HepG2 (cell line): ENCODE data around the gene LZTS2. TPM values are rescaled to one million over a fixed set of nuclear protein-coding genes. Genes with fewer than 3 reads are reported as not detected.

Experiments
- ATAC-seq: fragments of 200-7000 bp; cut with Tn5 transposase; 3 replicates; pipeline ENCODE4 v1.9.1; 2020; ENCODE audit warnings: mild to moderate bottlenecking, moderate library complexity
- BruUV-seq: library from RNA; stranded (reverse); fragments of 400-500 nt; replicated peaks from 2 replicates; lab custom pipeline; 2021; lab: Mats Ljungman, UMichigan
- CTCF ChIA-PET: fragments of 300-600 bp; formaldehyde crosslinking; extraction: SDS; loops from one replicate; lab custom pipeline; 2021; ENCODE audit warnings: low total read pairs, inconsistent platforms, low intra/inter-chr PET ratio; lab: Yijun Ruan, JAX
- POLR2A ChIA-PET: fragments of 350-600 bp; sonication (Branson Sonifier 250); formaldehyde crosslinking; loops from one replicate; lab custom pipeline; 2020; ENCODE audit warnings: antibody characterized with exemption, inconsistent platforms; lab: Yijun Ruan, JAX
- DNase-seq: peaks from one replicate; pipeline ENCODE4 v3.0.0-alpha.2; 2015; ENCODE audit warnings: low spot score
- FAIRE-seq: peaks from 3 replicates; lab custom pipeline; 2011; peaks lifted over from hg19 to GRCh38; lab: Jason Lieb, UNC
- H2AFZ ChIP-seq: one replicate; pipeline ENCODE4 v1.6.1; 2011; ENCODE audit warnings: low read length, inconsistent platforms
- H3K27ac ChIP-seq: fragments of 300-600 bp; 3 replicates; pipeline ENCODE4 v1.8.0; 2011; ENCODE audit warnings: mixed run types, mild to moderate bottlenecking, mixed read lengths, low read length, inconsistent platforms; ENCODE audit not compliant: insufficient read depth; ENCODE audit errors: extremely low read length
- H3K27me3 ChIP-seq, 2 experiments: fragments of 200-600 bp in 1 of 2; 2 replicates in 1 of 2; 3 replicates in 1 of 2; pipeline versions ENCODE4 v1.6.0 to v1.8.0; 2011; ENCODE audit warnings: low read length in 2 of 2, mild to moderate bottlenecking in 2 of 2, moderate library complexity in 2 of 2, inconsistent platforms in 1 of 2; ENCODE audit not compliant: insufficient read depth in 2 of 2, control insufficient read depth in 1 of 2
- H3K36me3 ChIP-seq, 2 experiments: fragments of 200-600 bp in 1 of 2; replicated peaks in 1 of 2; 2 replicates in 1 of 2; 3 replicates in 1 of 2; pipeline versions ENCODE4 v1.5.1 to v1.8.0; 2011; ENCODE audit warnings: low read length in 2 of 2, inconsistent platforms in 1 of 2; ENCODE audit not compliant: insufficient read depth in 2 of 2, control insufficient read depth in 1 of 2
- H3K4me1 ChIP-seq: 2 replicates; pipeline ENCODE4 v1.5.1; 2012; ENCODE audit warnings: low read length, inconsistent platforms; ENCODE audit not compliant: insufficient read depth
- H3K4me2 ChIP-seq: 2 replicates; pipeline ENCODE4 v1.6.0; 2011; ENCODE audit warnings: low read depth, low read length, inconsistent platforms
- H3K4me3 ChIP-seq, 3 experiments: fragments of 200-600 bp in 1 of 3; sonication (generic), shearing (Covaris generic) in 1 of 3; replicated peaks in 1 of 3; 2 replicates each; pipeline ENCODE4 v1.5.1; 2011 to 2016; ENCODE audit warnings: low read length in 3 of 3, inconsistent platforms in 2 of 3, low read depth in 2 of 3, mild to moderate bottlenecking in 2 of 3, control low read depth in 1 of 3, mixed read lengths in 1 of 3; ENCODE audit not compliant: insufficient read depth in 1 of 3
- H3K79me2 ChIP-seq: one replicate; pipeline ENCODE4 v1.6.1; 2011; ENCODE audit warnings: low read length, inconsistent platforms; ENCODE audit not compliant: insufficient read depth
- H3K9ac ChIP-seq: 2 replicates; pipeline ENCODE4 v1.6.0; 2011; ENCODE audit warnings: mild to moderate bottlenecking, low read depth, low read length, inconsistent platforms; ENCODE audit not compliant: insufficient read depth
- H3K9me3 ChIP-seq: 2 replicates; pipeline ENCODE4 v1.5.1; 2012; ENCODE audit warnings: mild to moderate bottlenecking, low read length
- H4K20me1 ChIP-seq: 2 replicates; pipeline ENCODE4 v1.6.0; 2011; ENCODE audit warnings: inconsistent platforms, mild to moderate bottlenecking, low read length, moderate library complexity; ENCODE audit not compliant: insufficient read depth
- HMG20B ChIP-seq: conservative IDR thresholded peaks from 2 replicates; pipeline ENCODE4 v1.6.1; 2016; ENCODE audit warnings: missing genetic modification reagents, missing compliant biosample characterization
- HOXA3 ChIP-seq: sonication (generic); formaldehyde crosslinking; IDR thresholded peaks from 2 replicates; pipeline ENCODE4 v1.5.0; 2020; ENCODE audit warnings: missing genetic modification reagents
- NCOA1 ChIP-seq: sonication (generic); formaldehyde crosslinking; IDR thresholded peaks from 2 replicates; pipeline ENCODE4 v1.9.0; 2021; ENCODE audit warnings: missing genetic modification reagents
- SMARCC2 ChIP-seq: fragments of 450-650 bp; IDR thresholded peaks from 2 replicates; pipeline ENCODE4 v1.6.1; 2017; ENCODE audit warnings: antibody characterized with exemption, mild to moderate bottlenecking
- SNAI1 ChIP-seq: sonication (generic); formaldehyde crosslinking; IDR thresholded peaks from 2 replicates; pipeline ENCODE4 v1.5.0; 2020; ENCODE audit warnings: mild to moderate bottlenecking, missing genetic modification reagents, borderline replicate concordance
- WIZ ChIP-seq: sonication (generic); formaldehyde crosslinking; IDR thresholded peaks from 2 replicates; pipeline ENCODE4 v1.5.1; 2020; ENCODE audit warnings: mild to moderate bottlenecking, missing genetic modification reagents
- ZFP90 ChIP-seq: sonication (generic); formaldehyde crosslinking; IDR thresholded peaks from 2 replicates; pipeline ENCODE4 v1.8.0; 2022; ENCODE audit warnings: missing genetic modification reagents, mild to moderate bottlenecking, inconsistent platforms, borderline replicate concordance
- ZKSCAN5 ChIP-seq: sonication (generic); formaldehyde crosslinking; IDR thresholded peaks from 2 replicates; pipeline ENCODE4 v1.5.1; 2020; ENCODE audit warnings: mild to moderate bottlenecking, missing genetic modification reagents
- ZMYM3 ChIP-seq: sonication (generic); formaldehyde crosslinking; IDR thresholded peaks from 2 replicates; pipeline ENCODE4 v1.5.1; 2020; ENCODE audit warnings: mild to moderate bottlenecking, missing genetic modification reagents
- ZNF883 ChIP-seq: sonication (generic); formaldehyde crosslinking; IDR thresholded peaks from 2 replicates; pipeline ENCODE4 v1.5.1; 2020; ENCODE audit warnings: mild to moderate bottlenecking, missing genetic modification reagents; ENCODE audit errors: not compliant biosample characterization
- ZNF891 ChIP-seq: sonication (generic); formaldehyde crosslinking; IDR thresholded peaks from 2 replicates; pipeline ENCODE4 v1.5.0; 2020; ENCODE audit warnings: mild to moderate bottlenecking, missing genetic modification reagents
- ZSCAN20 ChIP-seq: sonication (generic); formaldehyde crosslinking; IDR thresholded peaks from 2 replicates; pipeline ENCODE4 v1.4.0; 2020; ENCODE audit warnings: missing genetic modification reagents, mild to moderate bottlenecking, borderline replicate concordance
- WGBS: methylation state at CpG from one replicate; pipeline ENCODE4 v1.1.6; 2017; ENCODE audit warnings: low lambda C conversion rate; 5-methylcytosine and 5-hydroxymethylcytosine counted together
- in situ Hi-C: cut with HindIII; loops from 2 replicates; pipeline ENCODE4 v1.10.0; 2017; ENCODE audit warnings: low pct_unique_long_range_greater_than_20kb; ENCODE audit not compliant: extremely low pct_ligation_motif_present
- intact Hi-C: fragments of 100-400 bp; cut with micrococcal nuclease; formaldehyde crosslinking; loops from one replicate; pipeline ENCODE4 v1.10.0; 2022; ENCODE audit not compliant: unreplicated experiment
- polyA plus RNA-seq, 8 experiments: library from polyadenylated mRNA; depleted of rRNA in 3 of 8; stranded (reverse) in 7 of 8; unstranded in 1 of 8; fragments of >200 nt; fragmentation: Illumina TruSeq in 4 of 8; extraction: Trizol in 4 of 8; gene quantifications; 2 replicates each; pipeline versions ENCODE4 v1.2.1 to v1.2.3, GENCODE V29; 2011 to 2016; ENCODE audit warnings: low read depth in 4 of 8, missing spikeins in 1 of 8, mixed read lengths in 1 of 8; ENCODE audit not compliant: insufficient read depth in 1 of 8
- total RNA-seq, 5 experiments: library from RNA; depleted of rRNA; stranded (reverse); fragments of >200 nt; fragmentation: Illumina TruSeq; extraction: Trizol; gene quantifications; 2 replicates each; pipeline ENCODE4 v1.2.3, GENCODE V29; 2016; ENCODE audit warnings: low read depth in 1 of 5
- TF ChIP-seq, protein P1 (sequence below): sonication (generic); formaldehyde crosslinking; IDR thresholded peaks from 2 replicates; pipeline ENCODE4 v1.8.0; 2022; ENCODE audit warnings: mild to moderate bottlenecking, missing genetic modification reagents, moderate library complexity
- TF ChIP-seq, protein P2 (sequence below): sonication (generic); formaldehyde crosslinking; IDR thresholded peaks from 2 replicates; pipeline ENCODE4 v1.4.0; 2020; ENCODE audit warnings: missing genetic modification reagents
- TF ChIP-seq, protein P3 (sequence below): IDR thresholded peaks from 2 replicates; pipeline ENCODE4 v1.4.0; 2020; ENCODE audit warnings: mild to moderate bottlenecking, missing genetic modification reagents
- TF ChIP-seq, protein P4 (sequence below): sonication (generic); formaldehyde crosslinking; IDR thresholded peaks from 2 replicates; pipeline ENCODE4 v1.5.1; 2020; ENCODE audit warnings: missing genetic modification reagents, mild to moderate bottlenecking, borderline replicate concordance

LZTS2 gene
- total and polyA plus RNA-seq, 2 of the 13 experiments (the other 11 are each of a cell fraction or from before 2014, with no cell fraction given) = 43.6 to 65.6 TPM

DNA sequence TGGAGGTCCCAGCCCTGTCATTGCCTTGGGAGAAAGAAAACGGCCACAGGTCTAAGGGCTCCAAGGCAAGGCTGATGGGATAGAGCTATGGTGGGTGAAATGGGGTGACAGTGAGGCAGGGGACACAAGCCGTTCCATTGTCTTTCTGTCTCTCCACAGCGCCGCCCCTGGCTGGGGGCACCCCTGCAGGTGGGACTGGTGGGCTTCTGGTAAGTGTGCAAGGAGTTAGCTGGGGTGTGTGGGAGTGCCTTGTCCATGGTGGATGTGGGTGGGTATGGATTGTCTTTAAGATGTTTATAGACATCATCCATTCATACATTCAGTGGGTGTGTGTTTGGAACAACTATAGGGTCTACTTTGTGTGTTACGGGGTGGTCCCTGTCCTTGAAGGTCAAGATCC, 38.9 kb downstream of the LZTS2 start (continued):
- TF ChIP-seq, protein P1, sequence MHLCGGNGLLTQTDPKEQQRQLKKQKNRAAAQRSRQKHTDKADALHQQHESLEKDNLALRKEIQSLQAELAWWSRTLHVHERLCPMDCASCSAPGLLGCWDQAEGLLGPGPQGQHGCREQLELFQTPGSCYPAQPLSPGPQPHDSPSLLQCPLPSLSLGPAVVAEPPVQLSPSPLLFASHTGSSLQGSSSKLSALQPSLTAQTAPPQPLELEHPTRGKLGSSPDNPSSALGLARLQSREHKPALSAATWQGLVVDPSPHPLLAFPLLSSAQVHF (CRISPR knock-in tag) = no peak

DNA sequence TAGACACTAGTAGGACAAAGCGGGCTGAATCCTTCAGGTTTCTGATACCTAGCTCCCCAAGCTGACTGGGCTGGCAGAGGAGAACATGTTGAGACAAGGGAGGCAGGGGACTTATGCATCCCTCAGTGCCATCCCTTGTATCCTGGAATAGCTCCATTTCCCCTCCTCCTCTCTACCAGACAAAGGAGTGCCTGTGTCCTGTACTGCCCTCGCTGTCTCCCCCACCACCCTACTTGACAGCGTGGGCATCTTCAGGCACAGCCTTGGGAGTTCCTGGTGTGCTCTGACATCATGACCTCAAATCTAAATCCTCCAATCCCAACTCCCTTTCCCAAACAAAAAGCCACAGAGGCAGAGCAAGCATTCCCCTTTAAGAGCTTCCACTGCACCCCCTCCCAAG, 40.5 kb downstream of the LZTS2 start:
- ATAC-seq (no peak), DNase-seq (no peak), FAIRE-seq (no peak)
- peaks cover 9 to 31% of the 10 kb centered on the region in 2 experiments; a peak in 3 of 5 replicates for H3K36me3 ChIP-seq
- POLR2A ChIA-PET = interaction anchor here (1.6 to 5.9 kb wide), 2 partner anchors 11 to 24 kb away, joined by 4 to 141 read pairs; partner anchors contain the start of gene KAZALD1
- CTCF ChIA-PET = interaction anchor here (4.2 kb wide), 1 partner anchor 27 kb away, joined by 45 read pairs; no protein-coding TSS in a partner anchor
- no peaks in the 10 kb centered on the region for H3K79me2 ChIP-seq
- H3K27ac ChIP-seq = no peak overlapping the region
- H3K4me1 ChIP-seq = peaks cover 48% of the 10 kb centered on the region
- H4K20me1 ChIP-seq = no peaks in the 10 kb centered on the region
- no TSS peak for BruUV-seq
- no peaks in the 10 kb centered on the region for H3K27me3 ChIP-seq
- in situ Hi-C loops (no loop called here), intact Hi-C loops (no loop called here)
- WGBS = 93% methylated on average over 3 of the region's 3 CpGs
- H3K9ac ChIP-seq = no peak overlapping the region
- H3K4me3 ChIP-seq = no peak overlapping the region
- H2AFZ ChIP-seq = no peak overlapping the region
- no peak overlapping the region for H3K4me2 ChIP-seq
- no peaks in the 10 kb centered on the region for H3K9me3 ChIP-seq
- TF ChIP-seq, protein P2, sequence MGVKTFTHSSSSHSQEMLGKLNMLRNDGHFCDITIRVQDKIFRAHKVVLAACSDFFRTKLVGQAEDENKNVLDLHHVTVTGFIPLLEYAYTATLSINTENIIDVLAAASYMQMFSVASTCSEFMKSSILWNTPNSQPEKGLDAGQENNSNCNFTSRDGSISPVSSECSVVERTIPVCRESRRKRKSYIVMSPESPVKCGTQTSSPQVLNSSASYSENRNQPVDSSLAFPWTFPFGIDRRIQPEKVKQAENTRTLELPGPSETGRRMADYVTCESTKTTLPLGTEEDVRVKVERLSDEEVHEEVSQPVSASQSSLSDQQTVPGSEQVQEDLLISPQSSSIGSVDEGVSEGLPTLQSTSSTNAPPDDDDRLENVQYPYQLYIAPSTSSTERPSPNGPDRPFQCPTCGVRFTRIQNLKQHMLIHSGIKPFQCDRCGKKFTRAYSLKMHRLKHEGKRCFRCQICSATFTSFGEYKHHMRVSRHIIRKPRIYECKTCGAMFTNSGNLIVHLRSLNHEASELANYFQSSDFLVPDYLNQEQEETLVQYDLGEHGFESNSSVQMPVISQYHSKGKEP (CRISPR knock-in tag) = no peak
- TF ChIP-seq, protein P3, sequence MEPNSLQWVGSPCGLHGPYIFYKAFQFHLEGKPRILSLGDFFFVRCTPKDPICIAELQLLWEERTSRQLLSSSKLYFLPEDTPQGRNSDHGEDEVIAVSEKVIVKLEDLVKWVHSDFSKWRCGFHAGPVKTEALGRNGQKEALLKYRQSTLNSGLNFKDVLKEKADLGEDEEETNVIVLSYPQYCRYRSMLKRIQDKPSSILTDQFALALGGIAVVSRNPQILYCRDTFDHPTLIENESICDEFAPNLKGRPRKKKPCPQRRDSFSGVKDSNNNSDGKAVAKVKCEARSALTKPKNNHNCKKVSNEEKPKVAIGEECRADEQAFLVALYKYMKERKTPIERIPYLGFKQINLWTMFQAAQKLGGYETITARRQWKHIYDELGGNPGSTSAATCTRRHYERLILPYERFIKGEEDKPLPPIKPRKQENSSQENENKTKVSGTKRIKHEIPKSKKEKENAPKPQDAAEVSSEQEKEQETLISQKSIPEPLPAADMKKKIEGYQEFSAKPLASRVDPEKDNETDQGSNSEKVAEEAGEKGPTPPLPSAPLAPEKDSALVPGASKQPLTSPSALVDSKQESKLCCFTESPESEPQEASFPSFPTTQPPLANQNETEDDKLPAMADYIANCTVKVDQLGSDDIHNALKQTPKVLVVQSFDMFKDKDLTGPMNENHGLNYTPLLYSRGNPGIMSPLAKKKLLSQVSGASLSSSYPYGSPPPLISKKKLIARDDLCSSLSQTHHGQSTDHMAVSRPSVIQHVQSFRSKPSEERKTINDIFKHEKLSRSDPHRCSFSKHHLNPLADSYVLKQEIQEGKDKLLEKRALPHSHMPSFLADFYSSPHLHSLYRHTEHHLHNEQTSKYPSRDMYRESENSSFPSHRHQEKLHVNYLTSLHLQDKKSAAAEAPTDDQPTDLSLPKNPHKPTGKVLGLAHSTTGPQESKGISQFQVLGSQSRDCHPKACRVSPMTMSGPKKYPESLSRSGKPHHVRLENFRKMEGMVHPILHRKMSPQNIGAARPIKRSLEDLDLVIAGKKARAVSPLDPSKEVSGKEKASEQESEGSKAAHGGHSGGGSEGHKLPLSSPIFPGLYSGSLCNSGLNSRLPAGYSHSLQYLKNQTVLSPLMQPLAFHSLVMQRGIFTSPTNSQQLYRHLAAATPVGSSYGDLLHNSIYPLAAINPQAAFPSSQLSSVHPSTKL = no peak
- TF ChIP-seq WIZ (CRISPR knock-in tag) (no peak), ZNF883 (CRISPR knock-in tag) (no peak), SNAI1 (CRISPR knock-in tag) (no peak), HMG20B (no peak), ZFP90 (CRISPR knock-in tag) (no peak), NCOA1 (CRISPR knock-in tag) (no peak), ZMYM3 (CRISPR knock-in tag) (no peak), ZNF891 (no peak), ZSCAN20 (CRISPR knock-in tag) (no peak), HOXA3 (CRISPR knock-in tag) (no peak), SMARCC2 (no peak), ZKSCAN5 (no peak)
- TF ChIP-seq, protein P4, sequence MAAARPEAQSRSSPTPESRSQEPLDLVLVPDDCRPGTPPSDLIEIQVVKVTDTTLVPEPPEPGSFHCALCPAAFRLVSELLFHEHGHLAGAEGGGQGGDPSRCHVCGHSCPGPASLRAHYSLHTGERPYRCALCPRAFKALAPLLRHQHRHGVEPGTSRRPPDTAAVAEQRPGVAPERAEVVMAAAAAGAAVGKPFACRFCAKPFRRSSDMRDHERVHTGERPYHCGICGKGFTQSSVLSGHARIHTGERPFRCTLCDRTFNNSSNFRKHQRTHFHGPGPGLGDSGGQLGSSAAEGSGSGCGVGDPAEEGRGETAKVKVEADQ (CRISPR knock-in tag) = no peak
